Stomach (tissue), 9 donors: ENCODE data around the gene IL2RG. TPM values are rescaled to one million over a fixed set of nuclear protein-coding genes. Genes with fewer than 3 reads are reported as not detected.

Source experiments
- DNase-seq, 2 donors: peaks; one replicate each; pipeline versions ENCODE4 v3.0.0 to v3.0.0-alpha.2; 2013 to 2019
- H3K27ac ChIP-seq, 5 donors: fragments of 200-600 bp in 4 of 5; sonication (generic) in 4 of 5; one replicate each; pipeline ENCODE4 v1.5.1; 2013 to 2019; ENCODE audit warnings: mild to moderate bottlenecking in 1 of 5, moderate library complexity in 1 of 5
- H3K27me3 ChIP-seq, 3 donors: fragments of 200-600 bp; sonication (generic); one replicate each; pipeline ENCODE4 v1.5.1; 2017 to 2019; ENCODE audit warnings: mixed run types in 1 of 3
- H3K36me3 ChIP-seq, 4 donors: fragments of 200-600 bp; sonication (generic); 1 replicate in 3 of 4; 2 replicates in 1 of 4; pipeline ENCODE4 v1.5.1; 2016 to 2019
- H3K4me1 ChIP-seq, 4 donors: fragments of 200-600 bp; sonication (generic); one replicate each; pipeline ENCODE4 v1.5.1; 2016 to 2019
- H3K4me3 ChIP-seq, 4 donors: fragments of 200-600 bp; sonication (generic) in 3 of 4; one replicate each; pipeline ENCODE4 v1.5.1; 2016 to 2019; ENCODE audit warnings: mild to moderate bottlenecking in 1 of 4
- H3K9me3 ChIP-seq, 4 donors: fragments of 200-600 bp; sonication (generic); one replicate each; pipeline ENCODE4 v1.5.1; 2016 to 2019
- EP300 ChIP-seq: sonication (generic); formaldehyde crosslinking; IDR thresholded peaks from one replicate; pipeline ENCODE4 v1.6.1; 2017; ENCODE audit warnings: antibody characterized with exemption
- POLR2A ChIP-seq, 4 donors: fragments of 450-650 bp; IDR thresholded peaks; one replicate each; pipeline ENCODE4 v1.6.1; 2016; ENCODE audit warnings: antibody characterized with exemption in 4 of 4, control low read depth in 2 of 4, mild to moderate bottlenecking in 1 of 4, moderate library complexity in 1 of 4
- POLR2AphosphoS5 ChIP-seq, 3 donors: sonication (generic); formaldehyde crosslinking; IDR thresholded peaks; one replicate each; pipeline ENCODE4 v1.6.1; 2016; ENCODE audit warnings: antibody characterized with exemption in 3 of 3
- WGBS, 5 donors: extraction: QIAGEN DNeasy Blood & Tissue Kit in 3 of 5; methylation state at CpG; one replicate each; pipeline versions ENCODE4 v1.1.5 to v1.1.7; 2013 to 2018; 5-methylcytosine and 5-hydroxymethylcytosine counted together
- intact Hi-C: fragments of 100-400 bp; cut with DNase I; formaldehyde crosslinking; loops from one replicate; pipeline ENCODE4 v1.15.1; 2023; ENCODE audit warnings: low total_unique reads
- polyA plus RNA-seq, 3 donors: library from polyadenylated mRNA; stranded (reverse); fragments of 200-250 nt; gene quantifications; one replicate each; pipeline ENCODE4 v1.2.3, GENCODE V29; 2013
- total RNA-seq, 5 donors: library from RNA; depleted of rRNA; stranded (reverse); fragments of >200 nt; gene quantifications; one replicate each; pipeline versions ENCODE4 v1.1.0 to v1.2.3, GENCODE V29; 2014 to 2016
- TF ChIP-seq, protein P1 (sequence below), 7 experiments: fragments of 450-650 bp in 4 of 7; fragments of 200-600 bp in 3 of 7; sonication (generic) in 3 of 7; IDR thresholded peaks; one replicate each; pipeline ENCODE4 v1.5.1; 2016 to 2019; ENCODE audit warnings: antibody characterized with exemption in 7 of 7, control low read depth in 2 of 7, mild to moderate bottlenecking in 1 of 7
- donor health status: healthy with polysubstance abuse.
- donor health status: Bipolar disorder and iron deficiency.
- donor health status: healthy.

Gene IL2RG
- total and polyA plus RNA-seq, 8 donors = 0.89 to 11.2 (median 9.0) TPM

DNA sequence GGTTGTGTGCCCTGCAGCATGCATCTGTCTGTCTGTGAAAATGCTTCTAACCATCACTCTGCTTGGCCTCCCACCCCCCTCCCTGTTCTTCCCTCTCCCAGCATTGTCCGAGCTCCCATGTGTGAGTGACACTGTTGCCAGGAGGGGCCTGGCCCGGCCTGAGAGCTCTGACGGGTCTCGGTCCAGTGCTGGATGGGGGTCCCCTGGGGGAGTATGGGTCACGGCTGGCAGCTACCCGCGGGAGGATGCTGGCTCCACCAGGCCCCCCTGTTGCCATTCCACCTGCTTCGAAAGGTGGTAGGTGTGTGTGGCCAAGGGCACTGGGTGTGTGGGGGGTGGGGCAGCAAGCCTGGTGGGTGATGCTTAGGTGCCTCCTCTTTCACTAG lies 36.9 kb upstream of the IL2RG start:
- intact Hi-C loops = no loop called here
- DNase-seq = no peak
- H3K36me3 ChIP-seq = no peaks in the 10 kb centered on the region
- TF ChIP-seq EP300 = no peak
- TF ChIP-seq, protein P1, sequence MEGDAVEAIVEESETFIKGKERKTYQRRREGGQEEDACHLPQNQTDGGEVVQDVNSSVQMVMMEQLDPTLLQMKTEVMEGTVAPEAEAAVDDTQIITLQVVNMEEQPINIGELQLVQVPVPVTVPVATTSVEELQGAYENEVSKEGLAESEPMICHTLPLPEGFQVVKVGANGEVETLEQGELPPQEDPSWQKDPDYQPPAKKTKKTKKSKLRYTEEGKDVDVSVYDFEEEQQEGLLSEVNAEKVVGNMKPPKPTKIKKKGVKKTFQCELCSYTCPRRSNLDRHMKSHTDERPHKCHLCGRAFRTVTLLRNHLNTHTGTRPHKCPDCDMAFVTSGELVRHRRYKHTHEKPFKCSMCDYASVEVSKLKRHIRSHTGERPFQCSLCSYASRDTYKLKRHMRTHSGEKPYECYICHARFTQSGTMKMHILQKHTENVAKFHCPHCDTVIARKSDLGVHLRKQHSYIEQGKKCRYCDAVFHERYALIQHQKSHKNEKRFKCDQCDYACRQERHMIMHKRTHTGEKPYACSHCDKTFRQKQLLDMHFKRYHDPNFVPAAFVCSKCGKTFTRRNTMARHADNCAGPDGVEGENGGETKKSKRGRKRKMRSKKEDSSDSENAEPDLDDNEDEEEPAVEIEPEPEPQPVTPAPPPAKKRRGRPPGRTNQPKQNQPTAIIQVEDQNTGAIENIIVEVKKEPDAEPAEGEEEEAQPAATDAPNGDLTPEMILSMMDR (IDR thresholded peaks at IDR 0.05) = no peak
- TF ChIP-seq POLR2A (IDR thresholded peaks at IDR 0.05) = no peak
- no peak for TF ChIP-seq POLR2AphosphoS5 (IDR thresholded peaks at IDR 0.05)
- no peaks in the 10 kb centered on the region for H3K27me3 ChIP-seq
- no peaks in the 10 kb centered on the region for H3K9me3 ChIP-seq
- no peak overlapping the region for H3K27ac ChIP-seq
- no peak overlapping the region for H3K4me3 ChIP-seq
- H3K4me1 ChIP-seq = peaks cover 0 to 32% (median 17%) of the 10 kb centered on the region in 4 donors
- WGBS, 5 donors = 50 to 87% (median 83%) methylated on average over 1 to 8 of the region's 8 CpGs; no CpG with 5 or more reads in 1 of the 5 donors

DNA sequence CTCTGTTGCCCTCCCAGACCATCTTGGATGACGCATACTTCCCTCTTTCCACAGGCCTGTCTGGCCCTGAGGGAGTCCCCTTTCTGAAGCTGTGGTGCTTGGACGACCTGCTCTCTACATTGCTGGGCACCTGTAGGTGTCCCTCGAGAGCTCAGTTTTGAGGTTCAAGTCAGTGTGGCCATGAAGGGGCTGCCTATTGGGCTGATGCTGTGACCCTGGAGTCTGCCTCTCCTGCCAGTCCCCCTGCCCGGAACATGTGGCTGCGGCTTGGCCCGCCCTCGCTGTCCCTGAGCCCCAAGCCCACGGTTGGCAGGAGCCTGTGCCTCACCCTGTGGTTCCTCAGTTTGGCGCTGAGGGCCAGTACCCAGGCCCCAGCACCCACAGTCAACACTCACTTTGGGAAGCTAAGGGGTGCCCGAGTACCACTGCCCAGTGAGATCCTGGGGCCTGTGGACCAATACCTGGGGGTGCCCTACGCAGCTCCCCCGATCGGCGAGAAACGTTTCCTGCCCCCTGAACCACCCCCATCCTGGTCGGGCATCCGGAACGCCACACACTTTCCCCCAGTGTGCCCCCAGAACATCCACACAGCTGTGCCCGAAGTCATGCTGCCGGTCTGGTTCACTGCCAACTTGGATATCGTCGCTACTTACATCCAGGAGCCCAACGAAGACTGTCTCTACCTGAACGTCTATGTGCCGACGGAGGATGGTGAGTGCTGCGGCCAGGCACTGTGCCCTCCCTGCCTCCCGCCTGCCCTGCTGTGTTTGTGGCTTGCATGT lies 36.3 kb upstream of the IL2RG start:
- no peak for TF ChIP-seq POLR2A (IDR thresholded peaks at IDR 0.05)
- TF ChIP-seq, protein P1 (IDR thresholded peaks at IDR 0.05) = no peak
- no peak for TF ChIP-seq EP300
- no peak for TF ChIP-seq POLR2AphosphoS5 (IDR thresholded peaks at IDR 0.05)
- no peak overlapping the region for H3K4me3 ChIP-seq
- H3K36me3 ChIP-seq = peaks cover 0 to 4% (median 2%) of the 10 kb centered on the region in 4 donors
- H3K9me3 ChIP-seq = no peaks in the 10 kb centered on the region
- WGBS, 5 donors = 82 to 90% (median 86%) methylated on average over 4 to 28 of the region's 28 CpGs
- intact Hi-C loops = no loop called here
- H3K27ac ChIP-seq = no peak overlapping the region
- peaks cover 0 to 34% (median 18%) of the 10 kb centered on the region in 4 donors for H3K4me1 ChIP-seq
- H3K27me3 ChIP-seq = no peaks in the 10 kb centered on the region
- no peak for DNase-seq

DNA sequence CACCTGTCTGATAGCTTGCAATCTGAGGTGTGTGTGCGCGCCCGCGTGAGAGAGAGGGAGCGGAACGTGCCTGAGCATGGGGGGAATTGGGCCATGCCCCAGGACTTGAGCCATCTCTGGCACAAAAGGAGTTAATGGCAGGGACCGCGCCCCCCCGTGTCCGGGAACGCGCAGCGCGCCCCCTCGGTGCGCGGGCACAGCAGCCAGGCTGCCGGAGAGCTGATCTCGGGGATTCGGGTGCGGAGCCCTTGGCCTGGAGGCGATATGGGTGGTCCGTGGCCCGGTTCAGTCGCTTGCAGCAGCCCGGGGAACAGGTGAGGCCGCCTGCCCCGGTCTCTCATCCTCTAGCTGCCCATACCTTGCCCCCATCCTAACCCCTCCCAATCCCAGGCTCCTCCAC lies 33.3 kb upstream of the IL2RG start, which contains the start of gene NLGN3:
TSS of gene NLGN3 (plus strand) at position 191 of the 400 bp plus-strand sequence. CDS start 2,909 bp downstream, outside the sequence.
- H3K36me3 ChIP-seq = peaks cover 0 to 32% (median 31%) of the 10 kb centered on the region in 4 donors
- WGBS, 5 donors = 8 to 47% (median 25%) methylated on average over 8 to 28 of the region's 28 CpGs
- intact Hi-C loops = no loop called here
- no peaks in the 10 kb centered on the region for H3K27me3 ChIP-seq
- TF ChIP-seq, protein P1 (IDR thresholded peaks at IDR 0.05) = no peak
- TF ChIP-seq EP300 (no peak), POLR2AphosphoS5 (IDR thresholded peaks at IDR 0.05) (no peak), POLR2A (IDR thresholded peaks at IDR 0.05) (no peak)
- peak within 1 kb of the TSS; percentile 18 to 37 (median 26) for H3K4me3 ChIP-seq
- H3K27ac ChIP-seq = no peak within 1 kb of the TSS
- peaks cover 0 to 34% (median 18%) of the 10 kb centered on the region in 4 donors for H3K4me1 ChIP-seq
- no peaks in the 10 kb centered on the region for H3K9me3 ChIP-seq
- DNase-seq = peak in 1 of 2 donors; percentile 61

DNA sequence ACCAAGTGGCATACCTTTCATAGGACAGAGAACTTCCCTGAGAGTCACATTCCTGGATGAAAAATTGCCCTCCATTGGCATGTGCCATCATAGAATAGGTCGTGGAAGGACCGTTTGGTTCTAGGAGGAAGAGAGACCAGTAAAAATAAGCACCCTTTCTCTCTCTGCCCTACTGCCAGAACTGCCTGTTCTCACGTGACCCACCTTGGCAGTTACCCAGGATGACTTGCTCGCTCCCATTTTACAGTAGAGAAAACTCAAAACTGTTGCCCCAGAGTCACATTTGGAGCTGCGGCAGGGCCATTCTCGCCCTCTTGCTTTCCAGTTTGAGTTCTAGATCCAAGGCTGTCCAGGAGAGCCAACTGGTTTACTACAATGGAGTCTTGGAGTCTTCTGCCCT lies 32.1 kb upstream of the IL2RG start:
- H3K36me3 ChIP-seq = peaks cover under 1 to 43% (median 42%) of the 10 kb centered on the region in 4 donors
- no peaks in the 10 kb centered on the region for H3K9me3 ChIP-seq
- H3K4me3 ChIP-seq = no peak overlapping the region
- DNase-seq = peak in 1 of 2 donors; percentile 45
- intact Hi-C loops = no loop called here
- TF ChIP-seq POLR2AphosphoS5 (IDR thresholded peaks at IDR 0.05) (no peak), EP300 (no peak), POLR2A (IDR thresholded peaks at IDR 0.05) (no peak)
- TF ChIP-seq, protein P1 (IDR thresholded peaks at IDR 0.05) = no peak
- no peaks in the 10 kb centered on the region for H3K27me3 ChIP-seq
- 39 to 58% (median 46%) methylated on average over 6 of the region's 6 CpGs for WGBS, 5 donors
- peaks cover 0 to 34% (median 18%) of the 10 kb centered on the region in 4 donors for H3K4me1 ChIP-seq
- H3K27ac ChIP-seq = no peak overlapping the region
